ENCODE results near the gene SLC45A1. TPM values are rescaled to one million over a fixed set of nuclear protein-coding genes. Genes with fewer than 3 reads are reported as not detected.
A peak's percentile ranks its signal among the peaks of the same experiment; 100 is the strongest.

The SLC45A1 gene
- total RNA-seq, 1 experiment from 2014 or later = 13.8 TPM

DNA sequence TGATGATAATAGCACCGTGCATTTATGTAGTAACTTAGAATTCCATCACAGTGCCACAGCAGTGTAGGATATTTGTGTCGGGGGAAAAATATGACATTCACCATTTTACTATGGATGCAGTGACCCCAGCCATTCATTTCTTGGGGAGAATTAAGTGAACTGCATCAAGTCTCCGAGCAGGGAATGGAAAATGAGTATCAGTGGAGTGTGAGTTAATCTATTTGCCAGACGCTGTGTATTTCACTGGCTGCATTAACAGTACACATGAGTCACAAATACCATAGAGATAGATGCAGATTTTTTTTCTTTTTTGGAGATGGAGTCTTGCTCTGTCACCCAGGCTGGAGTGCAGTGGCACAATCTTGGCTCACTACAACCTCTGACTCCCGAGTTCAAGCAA is 33.8 kb upstream of the SLC45A1 start:
- Histone ChIP-seq H3K4me2 (ENCODE audit: low read length) (no peak overlapping the region), H3K9me3 (ENCODE audit: control insufficient read depth in 1 of 2, insufficient read depth in 1 of 2, low read depth in 1 of 2, low read length in 2 of 2) (no peaks in the 10 kb centered on the region), H3K79me2 (ENCODE audit: insufficient read depth, low read length) (no peaks in the 10 kb centered on the region), H3K9me2 (ENCODE audit: insufficient read depth) (no peaks in the 10 kb centered on the region), H4K20me1 (ENCODE audit: insufficient read depth) (no peaks in the 10 kb centered on the region), H3K27me3 (ENCODE audit: insufficient read depth, low read length) (no peaks in the 10 kb centered on the region), H3K4me1 (ENCODE audit: control insufficient read depth in 1 of 2, insufficient read depth in 2 of 2, low read length in 2 of 2) (peaks cover 2 to 35% of the 10 kb centered on the region in 2 experiments; a peak in 3 of 4 replicates), H3K9ac (ENCODE audit: low read length) (no peak overlapping the region), H3K27ac (ENCODE audit: low read depth, low read length) (no peak overlapping the region), H3K36me3 (ENCODE audit: control insufficient read depth in 1 of 2, insufficient read depth in 2 of 2, low read length in 2 of 2) (no peaks in the 10 kb centered on the region), H2AFZ (ENCODE audit: low read depth, low read length, poor library complexity, severe bottlenecking) (peak overlapping the region; percentile 4), H3K4me3 (replicated peaks in 1 of 2; ENCODE audit: low read depth in 1 of 2, low read length in 2 of 2) (no peak overlapping the region)
- BruUV-seq (replicated peaks) = no TSS peak
- ChIA-PET RAD21 (ENCODE audit: low non-redundant PET in 1 of 2, low total read pairs in 2 of 2, uncharacterized antibody in 2 of 2, unreplicated experiment in 2 of 2) (no interaction called here), POLR2A (no interaction called here), CTCF (no interaction called here)
- no peak for ATAC-seq
- no peak for TF ChIP-seq RAD21 (IDR thresholded peaks at IDR 0.05; ENCODE audit: low read depth)
- TF ChIP-seq, protein P1, sequence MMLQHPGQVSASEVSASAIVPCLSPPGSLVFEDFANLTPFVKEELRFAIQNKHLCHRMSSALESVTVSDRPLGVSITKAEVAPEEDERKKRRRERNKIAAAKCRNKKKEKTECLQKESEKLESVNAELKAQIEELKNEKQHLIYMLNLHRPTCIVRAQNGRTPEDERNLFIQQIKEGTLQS (IDR thresholded peaks at IDR 0.05) = no peak
- TF ChIP-seq POLR2A (IDR thresholded peaks at IDR 0.05; ENCODE audit: borderline replicate concordance, extremely low read depth, insufficient read depth, insufficient read length) = no peak
- TF ChIP-seq CEBPB (IDR thresholded peaks at IDR 0.05; ENCODE audit: low read depth) = no peak
- no peak for TF ChIP-seq SP1 (IDR thresholded peaks at IDR 0.05; ENCODE audit: low read depth)
- TF ChIP-seq FOSL1 (IDR thresholded peaks at IDR 0.05; ENCODE audit: low read depth) = no peak
- TF ChIP-seq, protein P2, sequence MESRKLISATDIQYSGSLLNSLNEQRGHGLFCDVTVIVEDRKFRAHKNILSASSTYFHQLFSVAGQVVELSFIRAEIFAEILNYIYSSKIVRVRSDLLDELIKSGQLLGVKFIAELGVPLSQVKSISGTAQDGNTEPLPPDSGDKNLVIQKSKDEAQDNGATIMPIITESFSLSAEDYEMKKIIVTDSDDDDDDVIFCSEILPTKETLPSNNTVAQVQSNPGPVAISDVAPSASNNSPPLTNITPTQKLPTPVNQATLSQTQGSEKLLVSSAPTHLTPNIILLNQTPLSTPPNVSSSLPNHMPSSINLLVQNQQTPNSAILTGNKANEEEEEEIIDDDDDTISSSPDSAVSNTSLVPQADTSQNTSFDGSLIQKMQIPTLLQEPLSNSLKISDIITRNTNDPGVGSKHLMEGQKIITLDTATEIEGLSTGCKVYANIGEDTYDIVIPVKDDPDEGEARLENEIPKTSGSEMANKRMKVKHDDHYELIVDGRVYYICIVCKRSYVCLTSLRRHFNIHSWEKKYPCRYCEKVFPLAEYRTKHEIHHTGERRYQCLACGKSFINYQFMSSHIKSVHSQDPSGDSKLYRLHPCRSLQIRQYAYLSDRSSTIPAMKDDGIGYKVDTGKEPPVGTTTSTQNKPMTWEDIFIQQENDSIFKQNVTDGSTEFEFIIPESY (IDR thresholded peaks at IDR 0.05; ENCODE audit: extremely low read depth, insufficient replicate concordance, low read length) = no peak
- TF ChIP-seq ZNF274 (IDR thresholded peaks at IDR 0.05; ENCODE audit: low read depth, low read length) = no peak
- no peak for TF ChIP-seq EZH2phosphoT487 (IDR thresholded peaks at IDR 0.05; ENCODE audit: borderline replicate concordance)
- TF ChIP-seq, protein P3, sequence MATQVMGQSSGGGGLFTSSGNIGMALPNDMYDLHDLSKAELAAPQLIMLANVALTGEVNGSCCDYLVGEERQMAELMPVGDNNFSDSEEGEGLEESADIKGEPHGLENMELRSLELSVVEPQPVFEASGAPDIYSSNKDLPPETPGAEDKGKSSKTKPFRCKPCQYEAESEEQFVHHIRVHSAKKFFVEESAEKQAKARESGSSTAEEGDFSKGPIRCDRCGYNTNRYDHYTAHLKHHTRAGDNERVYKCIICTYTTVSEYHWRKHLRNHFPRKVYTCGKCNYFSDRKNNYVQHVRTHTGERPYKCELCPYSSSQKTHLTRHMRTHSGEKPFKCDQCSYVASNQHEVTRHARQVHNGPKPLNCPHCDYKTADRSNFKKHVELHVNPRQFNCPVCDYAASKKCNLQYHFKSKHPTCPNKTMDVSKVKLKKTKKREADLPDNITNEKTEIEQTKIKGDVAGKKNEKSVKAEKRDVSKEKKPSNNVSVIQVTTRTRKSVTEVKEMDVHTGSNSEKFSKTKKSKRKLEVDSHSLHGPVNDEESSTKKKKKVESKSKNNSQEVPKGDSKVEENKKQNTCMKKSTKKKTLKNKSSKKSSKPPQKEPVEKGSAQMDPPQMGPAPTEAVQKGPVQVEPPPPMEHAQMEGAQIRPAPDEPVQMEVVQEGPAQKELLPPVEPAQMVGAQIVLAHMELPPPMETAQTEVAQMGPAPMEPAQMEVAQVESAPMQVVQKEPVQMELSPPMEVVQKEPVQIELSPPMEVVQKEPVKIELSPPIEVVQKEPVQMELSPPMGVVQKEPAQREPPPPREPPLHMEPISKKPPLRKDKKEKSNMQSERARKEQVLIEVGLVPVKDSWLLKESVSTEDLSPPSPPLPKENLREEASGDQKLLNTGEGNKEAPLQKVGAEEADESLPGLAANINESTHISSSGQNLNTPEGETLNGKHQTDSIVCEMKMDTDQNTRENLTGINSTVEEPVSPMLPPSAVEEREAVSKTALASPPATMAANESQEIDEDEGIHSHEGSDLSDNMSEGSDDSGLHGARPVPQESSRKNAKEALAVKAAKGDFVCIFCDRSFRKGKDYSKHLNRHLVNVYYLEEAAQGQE (IDR thresholded peaks at IDR 0.05; ENCODE audit: low read depth) = no peak
- no peak for TF ChIP-seq EZH2 (IDR thresholded peaks at IDR 0.05)
- TF ChIP-seq ELF1 (IDR thresholded peaks at IDR 0.05; ENCODE audit: borderline replicate concordance, low read depth) = no peak
- no peak for TF ChIP-seq YY1 (IDR thresholded peaks at IDR 0.05; ENCODE audit: extremely low read depth, insufficient replicate concordance, low read depth, low read length)
- TF ChIP-seq, protein P4, sequence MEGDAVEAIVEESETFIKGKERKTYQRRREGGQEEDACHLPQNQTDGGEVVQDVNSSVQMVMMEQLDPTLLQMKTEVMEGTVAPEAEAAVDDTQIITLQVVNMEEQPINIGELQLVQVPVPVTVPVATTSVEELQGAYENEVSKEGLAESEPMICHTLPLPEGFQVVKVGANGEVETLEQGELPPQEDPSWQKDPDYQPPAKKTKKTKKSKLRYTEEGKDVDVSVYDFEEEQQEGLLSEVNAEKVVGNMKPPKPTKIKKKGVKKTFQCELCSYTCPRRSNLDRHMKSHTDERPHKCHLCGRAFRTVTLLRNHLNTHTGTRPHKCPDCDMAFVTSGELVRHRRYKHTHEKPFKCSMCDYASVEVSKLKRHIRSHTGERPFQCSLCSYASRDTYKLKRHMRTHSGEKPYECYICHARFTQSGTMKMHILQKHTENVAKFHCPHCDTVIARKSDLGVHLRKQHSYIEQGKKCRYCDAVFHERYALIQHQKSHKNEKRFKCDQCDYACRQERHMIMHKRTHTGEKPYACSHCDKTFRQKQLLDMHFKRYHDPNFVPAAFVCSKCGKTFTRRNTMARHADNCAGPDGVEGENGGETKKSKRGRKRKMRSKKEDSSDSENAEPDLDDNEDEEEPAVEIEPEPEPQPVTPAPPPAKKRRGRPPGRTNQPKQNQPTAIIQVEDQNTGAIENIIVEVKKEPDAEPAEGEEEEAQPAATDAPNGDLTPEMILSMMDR (IDR thresholded peaks at IDR 0.05 in 2 of 3, conservative IDR thresholded peaks at IDR 0.05 in 1 of 3; ENCODE audit: borderline replicate concordance in 1 of 3, insufficient read depth in 1 of 3, low read depth in 2 of 3, low read length in 2 of 3) = no peak
- no peak for DNase-seq (ENCODE audit: low read depth, low spot score)
- intact Hi-C loops (cut with micrococcal nuclease) = no loop called here

All from HCT116 (cell line).